Mesendoderm (in vitro differentiated cells): ENCODE data around the gene RANBP3.

Experiments used
- DNase-seq: peaks from one replicate; pipeline ENCODE4 v3.0.0; 2013
- H2AK5ac ChIP-seq: 2 replicates; pipeline ENCODE4 v1.6.1; 2013; ENCODE audit warnings: low read length, inconsistent platforms
- H2BK120ac ChIP-seq: 2 replicates; pipeline ENCODE4 v1.6.1; 2013; ENCODE audit warnings: low read depth, mild to moderate bottlenecking, low read length, moderate library complexity, mixed read lengths
- H2BK15ac ChIP-seq: replicated peaks from 2 replicates; pipeline ENCODE4 v1.6.1; 2013; ENCODE audit warnings: low read depth, mild to moderate bottlenecking, moderate library complexity
- H2BK5ac ChIP-seq: 2 replicates; pipeline ENCODE4 v1.6.1; 2013; ENCODE audit warnings: low read length, inconsistent platforms
- H3K18ac ChIP-seq: 2 replicates; pipeline ENCODE4 v1.6.1; 2013; ENCODE audit warnings: mild to moderate bottlenecking, low read length, mixed read lengths
- H3K23ac ChIP-seq: one replicate; pipeline ENCODE4 v1.6.1; 2013; ENCODE audit warnings: low read length
- H3K27ac ChIP-seq: 2 replicates; pipeline ENCODE4 v1.5.1; 2013; ENCODE audit warnings: low read depth, mild to moderate bottlenecking, inconsistent platforms, low read length, moderate library complexity
- H3K27me3 ChIP-seq: 2 replicates; pipeline ENCODE4 v1.6.1; 2013; ENCODE audit warnings: low read length, control low read depth, mild to moderate bottlenecking, inconsistent platforms; ENCODE audit not compliant: insufficient read depth, poor library complexity
- H3K36me3 ChIP-seq: 2 replicates; pipeline ENCODE4 v1.6.1; 2013; ENCODE audit warnings: low read length, inconsistent platforms; ENCODE audit not compliant: control insufficient read depth, insufficient read depth
- H3K4ac ChIP-seq: one replicate; pipeline ENCODE4 v1.6.1; 2013; ENCODE audit warnings: low read depth, mild to moderate bottlenecking, low read length, moderate library complexity
- H3K4me1 ChIP-seq: 2 replicates; pipeline ENCODE4 v1.6.1; 2013; ENCODE audit warnings: low read depth, low read length, inconsistent platforms; ENCODE audit not compliant: control insufficient read depth
- H3K4me2 ChIP-seq: 2 replicates; pipeline ENCODE4 v1.6.1; 2013; ENCODE audit warnings: low read length
- H3K4me3 ChIP-seq: 2 replicates; pipeline ENCODE4 v1.5.1; 2013; ENCODE audit warnings: mild to moderate bottlenecking, low read length
- H3K56ac ChIP-seq: one replicate; pipeline ENCODE4 v1.6.1; 2013; ENCODE audit warnings: low read length
- H3K79me1 ChIP-seq: 2 replicates; pipeline ENCODE4 v1.6.1; 2013; ENCODE audit warnings: low read length, inconsistent platforms
- H3K79me2 ChIP-seq: 2 replicates; pipeline ENCODE4 v1.6.1; 2013; ENCODE audit warnings: mild to moderate bottlenecking, low read length; ENCODE audit not compliant: control insufficient read depth, insufficient read depth
- H3K9ac ChIP-seq: 2 replicates; pipeline ENCODE4 v1.6.1; 2013; ENCODE audit warnings: low read length, inconsistent platforms
- H4K5ac ChIP-seq: one replicate; pipeline ENCODE4 v1.6.1; 2013; ENCODE audit warnings: low read length
- H4K8ac ChIP-seq: one replicate; pipeline ENCODE4 v1.6.1; 2013; ENCODE audit warnings: low read depth, mild to moderate bottlenecking, control low read depth, low read length, moderate library complexity
- WGBS: extraction: QIAGEN DNeasy Blood & Tissue Kit; methylation state at CpG from one replicate; pipeline ENCODE4 v1.1.7; 2013; ENCODE audit warnings: low lambda C conversion rate, missing lambda C conversion rate; ENCODE audit not compliant: insufficient coverage; ENCODE audit errors: extremely low coverage; 5-methylcytosine and 5-hydroxymethylcytosine counted together

Gene RANBP3

GRCh38 chr19:5973867-5974635 is 3.9 kb downstream of the RANBP3 start:
- no peak overlapping the region for H3K56ac ChIP-seq
- WGBS: no CpG with 5 or more reads among the region's 15 CpGs
- H4K5ac ChIP-seq: no peak overlapping the region
- no peak overlapping the region for H3K4me2 ChIP-seq
- peaks cover 3% of the 10 kb centered on the region for H3K4me1 ChIP-seq
- H3K18ac ChIP-seq: no peak overlapping the region
- no peak overlapping the region for H2BK15ac ChIP-seq
- H3K4me3 ChIP-seq: no peak overlapping the region
- no peak overlapping the region for H3K9ac ChIP-seq
- DNase-seq: no peak
- H3K4ac ChIP-seq: no peak overlapping the region
- no peak overlapping the region for H3K27ac ChIP-seq
- H3K23ac ChIP-seq: no peak overlapping the region
- H3K36me3 ChIP-seq: no peaks in the 10 kb centered on the region
- no peaks in the 10 kb centered on the region for H3K27me3 ChIP-seq
- no peak overlapping the region for H2AK5ac ChIP-seq
- H3K79me1 ChIP-seq: peaks cover 54% of the 10 kb centered on the region
- peaks cover 83% of the 10 kb centered on the region for H3K79me2 ChIP-seq
- no peak overlapping the region for H4K8ac ChIP-seq
- no peak overlapping the region for H2BK5ac ChIP-seq
- no peak overlapping the region for H2BK120ac ChIP-seq

GRCh38 chr19:5973376-5973775 is 4.6 kb downstream of the RANBP3 start:
- no peak overlapping the region for H3K9ac ChIP-seq
- H3K79me2 ChIP-seq: peaks cover 88% of the 10 kb centered on the region
- H3K23ac ChIP-seq: no peak overlapping the region
- H2AK5ac ChIP-seq: no peak overlapping the region
- H3K27me3 ChIP-seq: no peaks in the 10 kb centered on the region
- no peak for DNase-seq
- peaks cover 9% of the 10 kb centered on the region for H3K4me1 ChIP-seq
- H3K4me2 ChIP-seq: no peak overlapping the region
- no CpG with 5 or more reads among the region's 5 CpGs for WGBS
- no peak overlapping the region for H2BK15ac ChIP-seq
- peaks cover 53% of the 10 kb centered on the region for H3K79me1 ChIP-seq
- no peak overlapping the region for H3K56ac ChIP-seq
- no peak overlapping the region for H3K4me3 ChIP-seq
- no peak overlapping the region for H2BK5ac ChIP-seq
- no peaks in the 10 kb centered on the region for H3K36me3 ChIP-seq
- H2BK120ac ChIP-seq: no peak overlapping the region
- H4K5ac ChIP-seq: no peak overlapping the region
- no peak overlapping the region for H3K18ac ChIP-seq
- H3K27ac ChIP-seq: no peak overlapping the region
- no peak overlapping the region for H3K4ac ChIP-seq
- no peak overlapping the region for H4K8ac ChIP-seq

- Histone ChIP-seq H3K56ac (no peak overlapping the region), H3K36me3 (no peaks in the 10 kb centered on the region), H3K79me1 (peaks cover 57% of the 10 kb centered on the region), H3K4me2 (no peak overlapping the region), H3K4me1 (peaks cover 12% of the 10 kb centered on the region), H3K9ac (no peak overlapping the region), H3K79me2 (peaks cover 90% of the 10 kb centered on the region), H2BK120ac (no peak overlapping the region), H4K8ac (no peak overlapping the region), H3K18ac (no peak overlapping the region), H3K27me3 (no peaks in the 10 kb centered on the region), H3K23ac (no peak overlapping the region), H2AK5ac (no peak overlapping the region), H3K27ac (no peak overlapping the region), H4K5ac (no peak overlapping the region), H3K4me3 (no peak overlapping the region), H2BK15ac (no peak overlapping the region), H3K4ac (no peak overlapping the region), H2BK5ac (no peak overlapping the region)
- no peak for DNase-seq
- no CpG with 5 or more reads among the region's 9 CpGs for WGBS
These were observed 5.6 kb downstream of the RANBP3 start for GRCh38 chr19:5972355-5972731.

- H3K79me2 ChIP-seq: peaks cover 90% of the 10 kb centered on the region
- H2BK15ac ChIP-seq: no peak overlapping the region
- H3K9ac ChIP-seq: no peak overlapping the region
- H2AK5ac ChIP-seq: no peak overlapping the region
- H3K27ac ChIP-seq: no peak overlapping the region
- no peaks in the 10 kb centered on the region for H3K27me3 ChIP-seq
- no peaks in the 10 kb centered on the region for H3K36me3 ChIP-seq
- H3K4me3 ChIP-seq: no peak overlapping the region
- no peak overlapping the region for H3K23ac ChIP-seq
- H3K18ac ChIP-seq: no peak overlapping the region
- H3K56ac ChIP-seq: no peak overlapping the region
- H3K79me1 ChIP-seq: peaks cover 59% of the 10 kb centered on the region
- DNase-seq: no peak
- H2BK120ac ChIP-seq: no peak overlapping the region
- peaks cover 12% of the 10 kb centered on the region for H3K4me1 ChIP-seq
- H4K5ac ChIP-seq: no peak overlapping the region
- H3K4me2 ChIP-seq: no peak overlapping the region
- H3K4ac ChIP-seq: no peak overlapping the region
- H2BK5ac ChIP-seq: no peak overlapping the region
- no CpG with 5 or more reads among the region's 2 CpGs for WGBS
- no peak overlapping the region for H4K8ac ChIP-seq
These were observed 6.1 kb downstream of the RANBP3 start for GRCh38 chr19:5971714-5972354.

- Histone ChIP-seq H2BK15ac (no peak overlapping the region), H3K4me2 (no peak overlapping the region), H3K27ac (no peak overlapping the region), H3K23ac (no peak overlapping the region), H3K79me1 (peaks cover 56% of the 10 kb centered on the region), H3K27me3 (no peaks in the 10 kb centered on the region), H3K56ac (no peak overlapping the region), H3K79me2 (peaks cover 92% of the 10 kb centered on the region), H3K4me1 (peaks cover 11% of the 10 kb centered on the region), H4K5ac (no peak overlapping the region), H3K18ac (no peak overlapping the region), H3K4me3 (no peak overlapping the region), H3K9ac (no peak overlapping the region), H4K8ac (no peak overlapping the region), H2AK5ac (no peak overlapping the region), H3K4ac (no peak overlapping the region), H2BK5ac (no peak overlapping the region), H2BK120ac (no peak overlapping the region), H3K36me3 (no peaks in the 10 kb centered on the region)
- WGBS: no CpG with 5 or more reads among the region's 8 CpGs
- no peak for DNase-seq
These were observed 8.5 kb downstream of the RANBP3 start for GRCh38 chr19:5969476-5969875.
